ENCODE results near the gene PRIM1. TPM values are rescaled to one million over a fixed set of nuclear protein-coding genes. Genes with fewer than 3 reads are reported as not detected.

Gene PRIM1
- polyA plus RNA-seq, 1 donor (not counting 4 experiments of a cell fraction or from before 2014, with no cell fraction given), result 12.0 TPM

DNA sequence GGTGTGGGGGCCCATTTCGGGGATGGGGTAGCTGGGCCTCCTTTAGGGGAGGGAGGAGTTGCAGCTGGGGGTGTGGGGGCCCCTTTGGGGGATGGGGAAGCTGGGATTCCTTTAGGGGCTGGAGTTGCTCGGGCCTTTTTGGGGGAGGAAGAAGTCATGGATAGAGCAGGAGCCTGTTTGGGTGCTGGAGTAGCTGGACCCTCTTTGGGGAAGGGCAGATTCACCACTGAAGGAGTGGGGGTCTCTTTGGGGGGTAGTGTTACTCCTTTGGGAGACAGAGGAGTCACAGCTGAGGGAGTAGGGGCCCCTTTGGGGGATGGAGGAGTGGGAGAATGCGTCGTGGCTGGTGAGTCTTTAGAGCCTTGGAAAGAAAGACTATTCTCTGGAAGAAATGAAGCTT is 33.5 kb downstream of the PRIM1 start:
- Histone ChIP-seq H3K9me3 (ENCODE audit: control insufficient read depth, low read depth, low read length) (no peaks in the 10 kb centered on the region), H3K27me3 (ENCODE audit: control insufficient read depth, extremely low read depth, insufficient read depth, low read length) (no peaks in the 10 kb centered on the region), H3K4me1 (ENCODE audit: control insufficient read depth, extremely low read depth, insufficient read depth, low read length) (peaks cover 21% of the 10 kb centered on the region), H3K9ac (ENCODE audit: control insufficient read depth, extremely low read depth, insufficient read depth, low read length) (no peak overlapping the region), H3K79me2 (ENCODE audit: control insufficient read depth, insufficient read depth, low read length) (peaks cover 87% of the 10 kb centered on the region), H3K4me3 (ENCODE audit: control insufficient read depth in 2 of 3, extremely low read depth in 1 of 3, insufficient read depth in 2 of 3, low read depth in 1 of 3, low read length in 3 of 3) (no peak overlapping the region), H3K27ac (ENCODE audit: control insufficient read depth, insufficient read depth, low read length) (no peak overlapping the region), H2AFZ (ENCODE audit: control insufficient read depth, low read length) (no peak overlapping the region), H3K9me1 (ENCODE audit: control insufficient read depth, extremely low read depth, insufficient read depth, low read length) (peaks cover 15% of the 10 kb centered on the region), H3K36me3 (ENCODE audit: control insufficient read depth in 2 of 2, extremely low read depth in 1 of 2, insufficient read depth in 2 of 2, low read length in 2 of 2) (peaks cover 31 to 62% of the 10 kb centered on the region in 2 experiments), H4K20me1 (ENCODE audit: control insufficient read depth, extremely low read depth, insufficient read depth, low read length) (peaks cover 74% of the 10 kb centered on the region), H3K4me2 (ENCODE audit: control insufficient read depth, extremely low read depth, insufficient read depth, low read depth, low read length) (no peak overlapping the region)
- no peak for TF ChIP-seq EZH2 (IDR thresholded peaks at IDR 0.05; ENCODE audit: low read length)
- TF ChIP-seq, protein P1, sequence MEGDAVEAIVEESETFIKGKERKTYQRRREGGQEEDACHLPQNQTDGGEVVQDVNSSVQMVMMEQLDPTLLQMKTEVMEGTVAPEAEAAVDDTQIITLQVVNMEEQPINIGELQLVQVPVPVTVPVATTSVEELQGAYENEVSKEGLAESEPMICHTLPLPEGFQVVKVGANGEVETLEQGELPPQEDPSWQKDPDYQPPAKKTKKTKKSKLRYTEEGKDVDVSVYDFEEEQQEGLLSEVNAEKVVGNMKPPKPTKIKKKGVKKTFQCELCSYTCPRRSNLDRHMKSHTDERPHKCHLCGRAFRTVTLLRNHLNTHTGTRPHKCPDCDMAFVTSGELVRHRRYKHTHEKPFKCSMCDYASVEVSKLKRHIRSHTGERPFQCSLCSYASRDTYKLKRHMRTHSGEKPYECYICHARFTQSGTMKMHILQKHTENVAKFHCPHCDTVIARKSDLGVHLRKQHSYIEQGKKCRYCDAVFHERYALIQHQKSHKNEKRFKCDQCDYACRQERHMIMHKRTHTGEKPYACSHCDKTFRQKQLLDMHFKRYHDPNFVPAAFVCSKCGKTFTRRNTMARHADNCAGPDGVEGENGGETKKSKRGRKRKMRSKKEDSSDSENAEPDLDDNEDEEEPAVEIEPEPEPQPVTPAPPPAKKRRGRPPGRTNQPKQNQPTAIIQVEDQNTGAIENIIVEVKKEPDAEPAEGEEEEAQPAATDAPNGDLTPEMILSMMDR (optimal IDR thresholded peaks at IDR 0.05 in 1 of 3, IDR thresholded peaks at IDR 0.05 in 1 of 3, conservative IDR thresholded peaks at IDR 0.05 in 1 of 3; ENCODE audit: extremely low read depth in 1 of 3, insufficient read depth in 2 of 3, low read length in 3 of 3), result no peak
- FAIRE-seq (no peak), DNase-seq (ENCODE audit: low read depth, low spot score) (no peak)
- dilution Hi-C loops (cut with MboI; ENCODE audit: extremely low pct_ligation_motif_present, low sequenced_read_pairs), result no loop called here

DNA sequence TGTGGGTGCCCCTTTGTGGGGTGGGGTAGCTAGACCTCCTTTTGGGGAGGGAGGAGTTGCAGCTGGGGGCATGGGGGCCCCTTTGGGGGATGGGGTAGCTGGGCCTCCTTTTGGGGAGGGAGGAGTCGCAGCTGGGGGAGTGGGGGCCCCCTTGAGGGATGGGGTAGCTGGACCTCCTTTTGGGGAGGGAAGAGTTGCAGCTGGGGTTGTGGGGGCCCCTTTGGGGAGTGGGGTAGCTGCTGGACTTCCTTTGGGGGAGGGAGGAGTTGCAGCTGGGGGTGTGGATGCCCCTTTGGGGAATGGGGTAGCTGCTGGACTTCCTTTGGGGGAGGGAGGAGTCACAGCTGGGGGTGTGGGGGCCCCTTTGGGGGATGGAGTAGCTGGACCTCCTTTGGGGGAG is 34.0 kb downstream of the PRIM1 start:
- Histone ChIP-seq H3K4me3 (ENCODE audit: control insufficient read depth in 2 of 3, extremely low read depth in 1 of 3, insufficient read depth in 2 of 3, low read depth in 1 of 3, low read length in 3 of 3) (no peak overlapping the region), H3K27ac (ENCODE audit: control insufficient read depth, insufficient read depth, low read length) (no peak overlapping the region), H3K4me1 (ENCODE audit: control insufficient read depth, extremely low read depth, insufficient read depth, low read length) (peaks cover 21% of the 10 kb centered on the region), H2AFZ (ENCODE audit: control insufficient read depth, low read length) (no peak overlapping the region), H3K9ac (ENCODE audit: control insufficient read depth, extremely low read depth, insufficient read depth, low read length) (no peak overlapping the region), H3K27me3 (ENCODE audit: control insufficient read depth, extremely low read depth, insufficient read depth, low read length) (no peaks in the 10 kb centered on the region), H3K79me2 (ENCODE audit: control insufficient read depth, insufficient read depth, low read length) (peaks cover 82% of the 10 kb centered on the region), H3K36me3 (ENCODE audit: control insufficient read depth in 2 of 2, extremely low read depth in 1 of 2, insufficient read depth in 2 of 2, low read length in 2 of 2) (peaks cover 34 to 67% of the 10 kb centered on the region in 2 experiments), H3K9me3 (ENCODE audit: control insufficient read depth, low read depth, low read length) (no peaks in the 10 kb centered on the region), H3K9me1 (ENCODE audit: control insufficient read depth, extremely low read depth, insufficient read depth, low read length) (peaks cover 15% of the 10 kb centered on the region), H4K20me1 (ENCODE audit: control insufficient read depth, extremely low read depth, insufficient read depth, low read length) (peaks cover 71% of the 10 kb centered on the region), H3K4me2 (ENCODE audit: control insufficient read depth, extremely low read depth, insufficient read depth, low read depth, low read length) (no peak overlapping the region)
- TF ChIP-seq, protein P1 (optimal IDR thresholded peaks at IDR 0.05 in 1 of 3, IDR thresholded peaks at IDR 0.05 in 1 of 3, conservative IDR thresholded peaks at IDR 0.05 in 1 of 3; ENCODE audit: extremely low read depth in 1 of 3, insufficient read depth in 2 of 3, low read length in 3 of 3), result no peak
- no peak for TF ChIP-seq EZH2 (IDR thresholded peaks at IDR 0.05; ENCODE audit: low read length)
- dilution Hi-C loops (cut with MboI; ENCODE audit: extremely low pct_ligation_motif_present, low sequenced_read_pairs), result no loop called here
- no peak for DNase-seq (ENCODE audit: low read depth, low spot score)
- no peak for FAIRE-seq

Measured in keratinocyte (primary cell).